NOMO-1 (cell line): ENCODE data around the gene DEXI.
A peak's percentile ranks its signal among the peaks of the same experiment; 100 is the strongest.
"Not testable (repeated sequence)": the region's sequence is repeated elsewhere in the genome, so short reads cannot be mapped to it uniquely, and the experiment has no call there.

ENCODE experiments used
- DNase-seq, 2 experiments: peaks; one replicate each; lab custom pipeline; 2025; ENCODE audit not compliant: unreplicated experiment in 2 of 2; lab: John Stamatoyannopoulos, UW

The DEXI gene

GRCh38 chr16:10970065-10970464 is 27.8 kb upstream of the DEXI start:
- no peak for DNase-seq

GRCh38 chr16:10969615-10970014 is 27.3 kb upstream of the DEXI start:
- DNase-seq: no peak

GRCh38 chr16:10968498-10968897 is 26.2 kb upstream of the DEXI start:
- no peak for DNase-seq

GRCh38 chr16:10967986-10968385 is 25.7 kb upstream of the DEXI start:
- no peak for DNase-seq

GRCh38 chr16:10966559-10966958 is 24.3 kb upstream of the DEXI start:
- DNase-seq: not testable (repeated sequence)

- no peak for DNase-seq
Measured at GRCh38 chr16:10966129-10966528, 23.9 kb upstream of the DEXI start.

- DNase-seq: no peak
Measured at GRCh38 chr16:10965440-10966061, 23.3 kb upstream of the DEXI start.

GRCh38 chr16:10964891-10965326 is 22.6 kb upstream of the DEXI start:
- no peak for DNase-seq

- peak; percentile 42 to 74 for DNase-seq
Measured at GRCh38 chr16:10964039-10964890, 22.0 kb upstream of the DEXI start.

GRCh38 chr16:10961231-10961630 is 19.0 kb upstream of the DEXI start:
- no peak for DNase-seq

- no peak for DNase-seq
Measured at GRCh38 chr16:10959161-10959560, 16.9 kb upstream of the DEXI start.

- peak in 1 of 2 experiments; percentile 31 for DNase-seq
Measured at GRCh38 chr16:10957771-10958482, 15.7 kb upstream of the DEXI start.

GRCh38 chr16:10954903-10955302 is 12.6 kb upstream of the DEXI start:
- no peak for DNase-seq

- no peak for DNase-seq
Measured at GRCh38 chr16:10951026-10951425, 8.8 kb upstream of the DEXI start.

- no peak for DNase-seq
Measured at GRCh38 chr16:10950393-10950792, 8.1 kb upstream of the DEXI start.

GRCh38 chr16:10949424-10949970 is 7.2 kb upstream of the DEXI start:
- peak; percentile 65 to 91 for DNase-seq

GRCh38 chr16:10947211-10947787 is 5.0 kb upstream of the DEXI start:
- no peak for DNase-seq

GRCh38 chr16:10946308-10946707 is 4.0 kb upstream of the DEXI start:
- DNase-seq: no peak

GRCh38 chr16:10945065-10945787 is 3.0 kb upstream of the DEXI start:
- no peak for DNase-seq
